CD4-positive, CD25-positive, alpha-beta regulatory T cell (primary cell): ENCODE measurements around the gene ENGASE. TPM values are rescaled to one million over a fixed set of nuclear protein-coding genes. Genes with fewer than 3 reads are reported as not detected.

Source experiments
- ATAC-seq, 2 donors: fragments of 150-1000 bp; cut with Tn5 transposase; one replicate each; pipeline ENCODE4 v1.10.0; 2021; ENCODE audit warnings: low read depth in 2 of 2, moderate number of reproducible peaks in 2 of 2, moderate library complexity in 1 of 2
- DNase-seq, 3 donors: peaks; one replicate each; pipeline versions ENCODE4 v3.0.0 to v3.0.0-alpha.2; 2012 to 2022; ENCODE audit warnings: mixed read lengths in 1 of 3
- H3K27ac ChIP-seq: one replicate; pipeline ENCODE4 v1.7.0; 2013; ENCODE audit warnings: mild to moderate bottlenecking, low read length; ENCODE audit not compliant: insufficient read depth, poor library complexity, severe bottlenecking
- H3K27me3 ChIP-seq: one replicate; pipeline ENCODE4 v1.7.0; 2013; ENCODE audit warnings: low read length; ENCODE audit not compliant: control insufficient read depth, insufficient read depth
- H3K36me3 ChIP-seq: one replicate; pipeline ENCODE4 v1.7.0; 2013; ENCODE audit warnings: mild to moderate bottlenecking, low read length, moderate library complexity; ENCODE audit not compliant: control insufficient read depth, insufficient read depth
- H3K4me1 ChIP-seq: 2 replicates; pipeline ENCODE4 v1.7.0; 2013; ENCODE audit warnings: mild to moderate bottlenecking, low read length; ENCODE audit not compliant: insufficient read depth, control insufficient read depth, poor library complexity, severe bottlenecking
- H3K4me3 ChIP-seq: one replicate; pipeline ENCODE4 v1.7.0; 2013; ENCODE audit warnings: low read depth, mild to moderate bottlenecking, low read length, moderate library complexity
- H3K9me3 ChIP-seq, 2 experiments: 1 replicate in 1 of 2; 2 replicates in 1 of 2; pipeline ENCODE4 v1.7.0; 2013; ENCODE audit warnings: low read length in 2 of 2, mild to moderate bottlenecking in 1 of 2, moderate library complexity in 1 of 2; ENCODE audit not compliant: control insufficient read depth in 2 of 2
- H3K27ac Mint-ChIP-seq, 3 donors: one replicate each; pipeline ENCODE4 v1.8.0; 2020 to 2022; ENCODE audit warnings: mild to moderate bottlenecking in 3 of 3, mixed read lengths in 3 of 3, moderate library complexity in 2 of 3
- H3K27me3 Mint-ChIP-seq: one replicate; pipeline ENCODE4 v1.8.0; 2022; ENCODE audit warnings: mild to moderate bottlenecking, mixed read lengths
- H3K36me3 Mint-ChIP-seq: one replicate; pipeline ENCODE4 v1.8.0; 2020; ENCODE audit warnings: mixed read lengths
- H3K4me1 Mint-ChIP-seq, 4 donors: one replicate each; pipeline ENCODE4 v1.8.0; 2020 to 2022; ENCODE audit warnings: mixed read lengths in 4 of 4, mild to moderate bottlenecking in 1 of 4
- H3K4me3 Mint-ChIP-seq, 4 donors: one replicate each; pipeline ENCODE4 v1.8.0; 2020 to 2022; ENCODE audit warnings: mild to moderate bottlenecking in 4 of 4, mixed read lengths in 4 of 4, moderate library complexity in 3 of 4
- H3K9me3 Mint-ChIP-seq, 7 donors: one replicate each; pipeline ENCODE4 v1.8.0; 2020 to 2022; ENCODE audit warnings: mixed read lengths in 7 of 7, mild to moderate bottlenecking in 3 of 7, moderate library complexity in 2 of 7
- polyA plus RNA-seq, 4 donors: library from polyadenylated mRNA; unstranded; fragments of 300-500 nt; fragmentation: Illumina TruSeq; gene quantifications; one replicate each; pipeline ENCODE4 v1.2.3, GENCODE V29; 2021
- total RNA-seq: library from RNA; stranded (reverse); gene quantifications from one replicate; pipeline ENCODE4 v1.2.3, GENCODE V29; 2022

ENGASE gene
- total and polyA plus RNA-seq, 5 donors from 2014 or later = 1.1 to 91.9 (median 2.6) TPM

- H3K4me1 ChIP-seq = peaks cover 9% of the 10 kb centered on the region
- Mint-ChIP-seq H3K9me3 (no peaks in the 10 kb centered on the region), H3K27ac (peak overlapping the region in 1 of 3 donors; percentile 71), H3K4me3 (peak overlapping the region in 1 of 4 donors; percentile 34), H3K36me3 (peaks cover 12% of the 10 kb centered on the region), H3K27me3 (no peaks in the 10 kb centered on the region), H3K4me1 (peaks cover 1 to 16% (median 6%) of the 10 kb centered on the region in 4 donors)
- no peak overlapping the region for H3K27ac ChIP-seq
- H3K4me3 ChIP-seq = no peak overlapping the region
- H3K9me3 ChIP-seq = no peaks in the 10 kb centered on the region
- H3K36me3 ChIP-seq = peaks cover 32% of the 10 kb centered on the region
- no peaks in the 10 kb centered on the region for H3K27me3 ChIP-seq
- ATAC-seq = no peak
- no peak for DNase-seq
Measured at GRCh38 chr17:79080761-79081290, 6.2 kb downstream of the ENGASE start.

DNA sequence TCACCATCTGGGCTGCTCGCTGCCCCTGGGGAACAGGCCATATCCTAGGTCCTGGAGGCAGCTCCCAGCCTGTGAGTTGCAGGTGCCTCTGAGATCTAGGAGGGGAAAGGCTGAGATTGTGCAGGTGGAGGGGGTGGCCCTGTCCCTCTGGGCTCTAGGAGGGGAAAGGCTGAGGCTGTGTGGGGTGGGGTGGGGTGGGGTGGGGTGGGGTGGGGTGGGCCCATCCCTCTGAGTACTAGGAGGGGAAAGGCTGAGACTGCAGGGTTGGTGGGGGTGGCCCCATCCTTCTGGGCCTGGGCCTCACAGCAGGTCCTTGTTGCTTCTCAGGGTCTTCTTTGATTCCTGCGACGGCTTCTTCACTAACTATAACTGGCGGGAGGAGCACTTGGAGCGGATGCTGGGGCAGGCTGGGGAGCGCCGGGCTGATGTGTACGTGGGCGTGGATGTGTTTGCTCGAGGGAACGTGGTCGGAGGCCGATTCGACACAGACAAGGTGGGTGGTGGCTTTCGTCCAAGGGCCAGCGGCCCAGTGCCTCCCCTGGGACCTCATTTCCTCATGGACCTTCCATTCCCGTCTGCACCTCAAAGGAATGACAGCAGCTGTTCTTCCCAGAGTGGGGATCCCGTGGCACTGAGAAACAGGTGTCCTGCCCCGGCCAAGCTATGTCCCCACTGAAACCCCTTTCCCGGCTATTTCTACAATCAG is 7.1 kb downstream of the ENGASE start:
- no peak for DNase-seq
- no peaks in the 10 kb centered on the region for H3K9me3 ChIP-seq
- Mint-ChIP-seq H3K27ac (no peak overlapping the region), H3K36me3 (peaks cover 12% of the 10 kb centered on the region), H3K9me3 (no peaks in the 10 kb centered on the region), H3K4me3 (no peak overlapping the region), H3K27me3 (no peaks in the 10 kb centered on the region), H3K4me1 (peaks cover 0 to 7% (median 5%) of the 10 kb centered on the region in 4 donors)
- ATAC-seq = no peak
- peaks cover 32% of the 10 kb centered on the region for H3K36me3 ChIP-seq
- no peak overlapping the region for H3K4me3 ChIP-seq
- H3K27ac ChIP-seq = no peak overlapping the region
- H3K4me1 ChIP-seq = peaks cover 3% of the 10 kb centered on the region
- no peaks in the 10 kb centered on the region for H3K27me3 ChIP-seq

GRCh38 chr17:79082311-79083190 is 7.9 kb downstream of the ENGASE start:
- peak; percentile 32 to 48 for ATAC-seq
- Histone ChIP-seq H3K4me1 (peaks cover 3% of the 10 kb centered on the region), H3K27me3 (no peaks in the 10 kb centered on the region), H3K27ac (no peak overlapping the region), H3K4me3 (no peak overlapping the region), H3K9me3 (no peaks in the 10 kb centered on the region), H3K36me3 (peaks cover 32% of the 10 kb centered on the region)
- H3K36me3 Mint-ChIP-seq = peaks cover 12% of the 10 kb centered on the region
- H3K4me1 Mint-ChIP-seq = peaks cover 0 to 3% (median under 1%) of the 10 kb centered on the region in 4 donors
- DNase-seq = peak; percentile 24 to 44 (median 27)
- no peak overlapping the region for H3K4me3 Mint-ChIP-seq
- no peaks in the 10 kb centered on the region for H3K27me3 Mint-ChIP-seq
- no peak overlapping the region for H3K27ac Mint-ChIP-seq
- no peaks in the 10 kb centered on the region for H3K9me3 Mint-ChIP-seq

DNA sequence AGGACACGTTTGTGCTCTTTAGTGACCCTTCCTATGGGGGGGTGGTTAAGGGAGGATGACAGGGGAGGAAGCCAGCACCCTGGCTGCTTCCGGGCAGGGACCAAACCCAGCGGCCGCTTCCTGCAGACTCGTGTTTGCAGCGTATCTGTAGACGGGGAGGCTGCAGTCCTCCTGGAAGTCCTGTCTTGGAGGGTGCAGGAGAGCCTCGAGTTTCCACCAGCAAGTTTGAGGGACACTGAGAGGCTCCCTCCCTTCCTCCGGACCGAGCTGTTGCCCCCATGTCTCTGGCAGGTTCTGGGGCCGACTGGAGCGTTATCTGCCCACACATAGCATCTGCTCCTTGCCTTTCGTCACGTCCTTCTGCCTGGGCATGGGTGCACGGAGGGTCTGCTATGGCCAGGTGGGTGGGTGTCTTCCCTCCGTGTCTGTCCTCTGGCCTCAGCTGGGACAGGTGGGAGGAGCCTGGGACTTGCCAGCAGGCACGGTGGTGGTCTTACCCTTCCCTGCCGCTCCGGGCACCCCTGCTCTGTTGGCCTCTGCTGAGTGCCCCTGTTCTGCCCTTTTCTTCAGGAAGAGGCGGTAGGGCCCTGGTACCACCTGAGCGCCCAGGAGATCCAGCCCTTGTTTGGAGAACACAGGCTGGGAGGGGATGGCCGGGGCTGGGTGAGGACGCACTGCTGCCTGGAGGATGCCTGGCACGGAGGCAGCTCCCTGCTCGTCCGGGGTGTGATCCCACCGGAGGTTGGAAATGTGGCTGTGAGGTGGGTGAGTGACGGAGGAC is 8.8 kb downstream of the ENGASE start:
- H3K36me3 ChIP-seq = peaks cover 30% of the 10 kb centered on the region

GRCh38 chr17:79084291-79085153 is 9.9 kb downstream of the ENGASE start:
- H3K27me3 Mint-ChIP-seq = no peaks in the 10 kb centered on the region
- H3K36me3 Mint-ChIP-seq = peaks cover 12% of the 10 kb centered on the region
- no peaks in the 10 kb centered on the region for H3K4me1 Mint-ChIP-seq
- DNase-seq (no peak), ATAC-seq (no peak)
- no peak overlapping the region for H3K4me3 ChIP-seq
- no peaks in the 10 kb centered on the region for H3K27me3 ChIP-seq
- H3K9me3 Mint-ChIP-seq = no peaks in the 10 kb centered on the region
- no peak overlapping the region for H3K27ac Mint-ChIP-seq
- H3K9me3 ChIP-seq = no peaks in the 10 kb centered on the region
- no peak overlapping the region for H3K4me3 Mint-ChIP-seq
- peaks cover 3% of the 10 kb centered on the region for H3K4me1 ChIP-seq
- peaks cover 25% of the 10 kb centered on the region for H3K36me3 ChIP-seq
- no peak overlapping the region for H3K27ac ChIP-seq

More for the DNA sequence above, 8.8 kb downstream of the ENGASE start:
- Histone ChIP-seq H3K27ac (no peak overlapping the region), H3K4me3 (no peak overlapping the region), H3K27me3 (no peaks in the 10 kb centered on the region), H3K4me1 (peaks cover 3% of the 10 kb centered on the region), H3K9me3 (no peaks in the 10 kb centered on the region)
- no peaks in the 10 kb centered on the region for H3K27me3 Mint-ChIP-seq
- H3K9me3 Mint-ChIP-seq = no peaks in the 10 kb centered on the region
- no peak for DNase-seq
- no peak overlapping the region for H3K4me3 Mint-ChIP-seq
- H3K4me1 Mint-ChIP-seq = no peaks in the 10 kb centered on the region
- H3K36me3 Mint-ChIP-seq = peaks cover 12% of the 10 kb centered on the region
- ATAC-seq = no peak
- no peak overlapping the region for H3K27ac Mint-ChIP-seq

DNA sequence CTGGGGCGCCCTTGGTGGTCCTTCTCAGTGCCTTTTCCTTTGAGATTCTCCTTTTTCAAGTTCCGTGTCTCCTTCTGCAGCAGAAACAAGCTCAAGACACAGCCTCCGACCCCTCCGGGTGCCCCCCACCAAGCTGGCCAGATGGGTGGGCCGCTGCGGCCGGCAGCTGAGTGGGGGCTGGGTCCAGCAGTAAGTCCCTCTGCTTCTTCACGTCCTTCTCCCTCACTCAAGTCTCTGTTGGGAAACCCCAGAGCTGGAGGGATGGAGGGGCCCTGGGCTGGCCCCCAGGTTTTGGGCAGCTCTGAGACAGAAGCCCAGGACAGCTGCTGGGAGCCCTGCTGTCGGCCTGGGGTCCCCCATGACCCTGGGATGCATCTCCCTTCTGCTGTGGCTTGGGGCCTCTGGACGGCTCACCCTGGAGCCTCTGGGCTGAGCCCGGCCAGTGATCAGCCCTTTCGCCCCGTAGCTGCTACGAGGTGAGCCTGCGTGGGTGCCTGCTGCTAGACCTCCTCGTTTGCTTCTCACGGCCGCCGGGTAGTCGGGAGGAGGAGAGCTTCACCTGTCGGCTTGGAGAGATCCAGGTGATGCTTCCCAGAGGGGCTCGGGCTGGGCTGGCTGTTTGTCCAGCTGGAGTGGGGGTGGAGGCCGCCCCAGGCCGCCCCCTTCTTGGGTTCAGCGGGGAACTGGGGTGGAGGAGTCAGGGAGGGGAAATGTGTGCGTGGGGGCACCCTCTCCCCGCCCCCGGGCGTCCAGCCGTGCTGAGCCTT is 10.7 kb downstream of the ENGASE start:
- Histone ChIP-seq H3K4me3 (no peak overlapping the region), H3K4me1 (peaks cover 3% of the 10 kb centered on the region), H3K9me3 (no peaks in the 10 kb centered on the region), H3K36me3 (peaks cover 17% of the 10 kb centered on the region), H3K27ac (no peak overlapping the region), H3K27me3 (no peaks in the 10 kb centered on the region)
- DNase-seq (no peak), ATAC-seq (no peak)
- no peaks in the 10 kb centered on the region for H3K27me3 Mint-ChIP-seq
- no peak overlapping the region for H3K4me3 Mint-ChIP-seq
- H3K9me3 Mint-ChIP-seq = no peaks in the 10 kb centered on the region
- no peak overlapping the region for H3K27ac Mint-ChIP-seq
- peaks cover 9% of the 10 kb centered on the region for H3K36me3 Mint-ChIP-seq
- no peaks in the 10 kb centered on the region for H3K4me1 Mint-ChIP-seq
